ENCODE results near the gene CA11. TPM values are rescaled to one million over a fixed set of nuclear protein-coding genes. Genes with fewer than 3 reads are reported as not detected.

Gene CA11
- total and polyA plus RNA-seq, 2 experiments from 2014 or later: 8.8 to 29.7 TPM

DNA sequence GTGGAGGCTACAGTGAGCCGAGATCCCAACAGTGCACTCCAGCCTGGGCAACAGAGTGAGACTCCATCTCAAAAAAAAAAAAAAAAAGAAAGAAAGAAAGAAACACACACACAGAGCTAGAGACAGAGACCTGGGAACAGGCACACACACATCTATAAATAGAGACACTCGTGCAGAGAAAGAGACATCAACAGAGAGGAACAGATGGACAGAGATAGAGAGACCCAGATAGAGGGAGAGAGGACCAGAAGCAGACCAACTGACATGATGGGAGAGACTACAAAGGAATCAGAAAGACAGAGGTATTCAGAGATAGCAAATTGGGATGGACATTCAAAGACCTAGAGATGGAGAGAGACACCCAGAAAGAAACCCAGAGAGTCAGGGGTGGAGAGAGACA lies 2.1 kb upstream of the CA11 start:
- Histone ChIP-seq H2AFZ (no peak overlapping the region), H3K79me2 (replicated peaks; ENCODE audit: insufficient read depth) (no peaks in the 10 kb centered on the region), H3F3A (replicated peaks; ENCODE audit: low read depth) (0 out of 2 replicates have a peak, but pooled peaks cover 11% of the 10 kb centered on the region), H3K27ac (ENCODE audit: low read depth) (no peak overlapping the region), H3K4me1 (ENCODE audit: insufficient read depth) (peaks cover 5% of the 10 kb centered on the region; the same call in 1 of the 2 replicates), H3K36me3 (ENCODE audit: insufficient read depth) (no peaks in the 10 kb centered on the region), H3K9me2 (ENCODE audit: insufficient read depth) (no peaks in the 10 kb centered on the region), H3K27me3 (ENCODE audit: insufficient read depth) (no peaks in the 10 kb centered on the region), H3K4me3 (no peak overlapping the region), H4K20me1 (replicated peaks; ENCODE audit: insufficient read depth) (no peaks in the 10 kb centered on the region), H3K4me2 (no peak overlapping the region)
- H3K4me1 Mint-ChIP-seq: peaks cover 14% of the 10 kb centered on the region
- peaks cover 18% of the 10 kb centered on the region for H3K27me3 Mint-ChIP-seq (ENCODE audit: insufficient read depth, low read depth, poor library complexity)
- no peak overlapping the region for H3K27ac Mint-ChIP-seq
- DNase-seq (ENCODE audit: low spot score) (no peak), ATAC-seq (no peak)
- H3K9me3 Mint-ChIP-seq: peaks cover 3% of the 10 kb centered on the region; the same call in 1 of the 3 replicates
- H3K4me3 Mint-ChIP-seq: no peak overlapping the region
- H3K36me3 Mint-ChIP-seq (ENCODE audit: low read depth): peaks cover 4% of the 10 kb centered on the region; the same call in 2 of the 3 replicates
- TF ChIP-seq REST (IDR thresholded peaks at IDR 0.05; ENCODE audit: unreplicated experiment) (no peak), STAT1 (IDR thresholded peaks at IDR 0.05; ENCODE audit: unreplicated experiment) (no peak), EZH2phosphoT487 (IDR thresholded peaks at IDR 0.05; ENCODE audit: unreplicated experiment) (no peak), CTCF (conservative IDR thresholded peaks at IDR 0.05; ENCODE audit: low read depth in 2 of 2) (no peak), ETS1 (IDR thresholded peaks at IDR 0.05) (no peak), POLR2AphosphoS5 (IDR thresholded peaks at IDR 0.05; ENCODE audit: low read depth) (no peak), ZNF114 (CRISPR knock-in tag; IDR thresholded peaks at IDR 0.05) (no peak), JUNB (IDR thresholded peaks at IDR 0.05; ENCODE audit: unreplicated experiment) (no peak), EZH2 (IDR thresholded peaks at IDR 0.05; ENCODE audit: low read depth, unreplicated experiment) (no peak)
- TF ChIP-seq, protein P1, sequence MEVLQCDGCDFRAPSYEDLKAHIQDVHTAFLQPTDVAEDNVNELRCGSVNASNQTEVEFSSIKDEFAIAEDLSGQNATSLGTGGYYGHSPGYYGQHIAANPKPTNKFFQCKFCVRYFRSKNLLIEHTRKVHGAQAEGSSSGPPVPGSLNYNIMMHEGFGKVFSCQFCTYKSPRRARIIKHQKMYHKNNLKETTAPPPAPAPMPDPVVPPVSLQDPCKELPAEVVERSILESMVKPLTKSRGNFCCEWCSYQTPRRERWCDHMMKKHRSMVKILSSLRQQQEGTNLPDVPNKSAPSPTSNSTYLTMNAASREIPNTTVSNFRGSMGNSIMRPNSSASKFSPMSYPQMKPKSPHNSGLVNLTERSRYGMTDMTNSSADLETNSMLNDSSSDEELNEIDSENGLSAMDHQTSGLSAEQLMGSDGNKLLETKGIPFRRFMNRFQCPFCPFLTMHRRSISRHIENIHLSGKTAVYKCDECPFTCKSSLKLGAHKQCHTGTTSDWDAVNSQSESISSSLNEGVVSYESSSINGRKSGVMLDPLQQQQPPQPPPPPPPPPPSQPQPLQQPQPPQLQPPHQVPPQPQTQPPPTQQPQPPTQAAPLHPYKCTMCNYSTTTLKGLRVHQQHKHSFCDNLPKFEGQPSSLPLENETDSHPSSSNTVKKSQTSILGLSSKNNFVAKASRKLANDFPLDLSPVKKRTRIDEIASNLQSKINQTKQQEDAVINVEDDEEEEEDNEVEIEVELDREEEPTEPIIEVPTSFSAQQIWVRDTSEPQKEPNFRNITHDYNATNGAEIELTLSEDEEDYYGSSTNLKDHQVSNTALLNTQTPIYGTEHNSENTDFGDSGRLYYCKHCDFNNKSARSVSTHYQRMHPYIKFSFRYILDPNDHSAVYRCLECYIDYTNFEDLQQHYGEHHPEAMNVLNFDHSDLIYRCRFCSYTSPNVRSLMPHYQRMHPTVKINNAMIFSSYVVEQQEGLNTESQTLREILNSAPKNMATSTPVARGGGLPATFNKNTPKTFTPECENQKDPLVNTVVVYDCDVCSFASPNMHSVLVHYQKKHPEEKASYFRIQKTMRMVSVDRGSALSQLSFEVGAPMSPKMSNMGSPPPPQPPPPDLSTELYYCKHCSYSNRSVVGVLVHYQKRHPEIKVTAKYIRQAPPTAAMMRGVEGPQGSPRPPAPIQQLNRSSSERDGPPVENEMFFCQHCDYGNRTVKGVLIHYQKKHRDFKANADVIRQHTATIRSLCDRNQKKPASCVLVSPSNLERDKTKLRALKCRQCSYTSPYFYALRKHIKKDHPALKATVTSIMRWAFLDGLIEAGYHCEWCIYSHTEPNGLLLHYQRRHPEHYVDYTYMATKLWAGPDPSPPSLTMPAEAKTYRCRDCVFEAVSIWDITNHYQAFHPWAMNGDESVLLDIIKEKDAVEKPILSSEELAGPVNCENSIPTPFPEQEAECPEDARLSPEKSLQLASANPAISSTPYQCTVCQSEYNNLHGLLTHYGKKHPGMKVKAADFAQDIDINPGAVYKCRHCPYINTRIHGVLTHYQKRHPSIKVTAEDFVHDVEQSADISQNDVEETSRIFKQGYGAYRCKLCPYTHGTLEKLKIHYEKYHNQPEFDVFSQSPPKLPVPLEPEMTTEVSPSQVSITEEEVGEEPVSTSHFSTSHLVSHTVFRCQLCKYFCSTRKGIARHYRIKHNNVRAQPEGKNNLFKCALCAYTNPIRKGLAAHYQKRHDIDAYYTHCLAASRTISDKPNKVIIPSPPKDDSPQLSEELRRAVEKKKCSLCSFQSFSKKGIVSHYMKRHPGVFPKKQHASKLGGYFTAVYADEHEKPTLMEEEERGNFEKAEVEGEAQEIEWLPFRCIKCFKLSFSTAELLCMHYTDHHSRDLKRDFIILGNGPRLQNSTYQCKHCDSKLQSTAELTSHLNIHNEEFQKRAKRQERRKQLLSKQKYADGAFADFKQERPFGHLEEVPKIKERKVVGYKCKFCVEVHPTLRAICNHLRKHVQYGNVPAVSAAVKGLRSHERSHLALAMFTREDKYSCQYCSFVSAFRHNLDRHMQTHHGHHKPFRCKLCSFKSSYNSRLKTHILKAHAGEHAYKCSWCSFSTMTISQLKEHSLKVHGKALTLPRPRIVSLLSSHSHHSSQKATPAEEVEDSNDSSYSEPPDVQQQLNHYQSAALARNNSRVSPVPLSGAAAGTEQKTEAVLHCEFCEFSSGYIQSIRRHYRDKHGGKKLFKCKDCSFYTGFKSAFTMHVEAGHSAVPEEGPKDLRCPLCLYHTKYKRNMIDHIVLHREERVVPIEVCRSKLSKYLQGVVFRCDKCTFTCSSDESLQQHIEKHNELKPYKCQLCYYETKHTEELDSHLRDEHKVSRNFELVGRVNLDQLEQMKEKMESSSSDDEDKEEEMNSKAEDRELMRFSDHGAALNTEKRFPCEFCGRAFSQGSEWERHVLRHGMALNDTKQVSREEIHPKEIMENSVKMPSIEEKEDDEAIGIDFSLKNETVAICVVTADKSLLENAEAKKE (CRISPR knock-in tag; IDR thresholded peaks at IDR 0.05): no peak

Measured in GM23338 (cell line).